ENCODE data around the gene PTPRJ. TPM values are rescaled to one million over a fixed set of nuclear protein-coding genes. Genes with fewer than 3 reads are reported as not detected.

The PTPRJ gene
- total RNA-seq, 1 donor from 2014 or later: 24.3 TPM

GRCh38 chr11:47967577-47968525 lies 12.5 kb upstream of the PTPRJ start:
- peaks cover 7% of the 10 kb centered on the region for H3K4me1 Mint-ChIP-seq
- no peak overlapping the region for H3K27ac Mint-ChIP-seq (ENCODE audit: unreplicated experiment)
- no peaks in the 10 kb centered on the region for H3K9me3 Mint-ChIP-seq
- no peaks in the 10 kb centered on the region for H3K27me3 Mint-ChIP-seq (ENCODE audit: low read depth)
- no peak overlapping the region for H3K4me3 Mint-ChIP-seq
- no peaks in the 10 kb centered on the region for H3K36me3 Mint-ChIP-seq (ENCODE audit: low read depth)
- DNase-seq (ENCODE audit: low read depth, low spot score): no peak
- no peak for TF ChIP-seq CTCF (conservative IDR thresholded peaks at IDR 0.05)

GRCh38 chr11:47969401-47969800 lies 11.0 kb upstream of the PTPRJ start:
- H3K9me3 Mint-ChIP-seq: no peaks in the 10 kb centered on the region
- no peaks in the 10 kb centered on the region for H3K36me3 Mint-ChIP-seq (ENCODE audit: low read depth)
- H3K4me3 Mint-ChIP-seq: no peak overlapping the region
- H3K27me3 Mint-ChIP-seq (ENCODE audit: low read depth): no peaks in the 10 kb centered on the region
- DNase-seq (ENCODE audit: low read depth, low spot score): no peak
- TF ChIP-seq CTCF (conservative IDR thresholded peaks at IDR 0.05): no peak
- peaks cover 18% of the 10 kb centered on the region for H3K4me1 Mint-ChIP-seq
- peak overlapping the region; percentile 14 for H3K27ac Mint-ChIP-seq (ENCODE audit: unreplicated experiment)

GRCh38 chr11:47971501-47971900 lies 8.9 kb upstream of the PTPRJ start:
- Mint-ChIP-seq H3K36me3 (ENCODE audit: low read depth) (no peaks in the 10 kb centered on the region), H3K4me1 (peaks cover 23% of the 10 kb centered on the region), H3K4me3 (no peak overlapping the region), H3K27me3 (ENCODE audit: low read depth) (no peaks in the 10 kb centered on the region), H3K9me3 (no peaks in the 10 kb centered on the region), H3K27ac (ENCODE audit: unreplicated experiment) (peak overlapping the region; percentile 76)
- no peak for TF ChIP-seq CTCF (conservative IDR thresholded peaks at IDR 0.05)
- no peak for DNase-seq (ENCODE audit: low read depth, low spot score)

- Mint-ChIP-seq H3K27me3 (ENCODE audit: low read depth) (no peaks in the 10 kb centered on the region), H3K36me3 (ENCODE audit: low read depth) (no peaks in the 10 kb centered on the region), H3K9me3 (no peaks in the 10 kb centered on the region), H3K4me1 (peaks cover 23% of the 10 kb centered on the region), H3K4me3 (no peak overlapping the region), H3K27ac (ENCODE audit: unreplicated experiment) (peak overlapping the region; percentile 19)
- no peak for TF ChIP-seq CTCF (conservative IDR thresholded peaks at IDR 0.05)
- no peak for DNase-seq (ENCODE audit: low read depth, low spot score)
Measured at GRCh38 chr11:47973173-47973572, 7.2 kb upstream of the PTPRJ start.

GRCh38 chr11:47976931-47977330 lies 3.4 kb upstream of the PTPRJ start:
- Mint-ChIP-seq H3K27ac (ENCODE audit: unreplicated experiment) (no peak overlapping the region), H3K4me3 (peak overlapping the region; percentile 3), H3K9me3 (no peaks in the 10 kb centered on the region), H3K36me3 (ENCODE audit: low read depth) (no peaks in the 10 kb centered on the region), H3K27me3 (ENCODE audit: low read depth) (peaks cover 3% of the 10 kb centered on the region), H3K4me1 (peaks cover 27% of the 10 kb centered on the region)
- DNase-seq (ENCODE audit: low read depth, low spot score): no peak
- no peak for TF ChIP-seq CTCF (conservative IDR thresholded peaks at IDR 0.05)
